Suppressor macrophage (primary cell): ENCODE measurements around the gene CASP3.
"Not testable (repeated sequence)": the region's sequence is repeated elsewhere in the genome, so short reads cannot be mapped to it uniquely, and the experiment has no call there.

Source experiments
- DNase-seq, 4 experiments: peaks; one replicate each; pipeline ENCODE4 v3.0.0-alpha.2; 2020 to 2022

The CASP3 gene

DNA sequence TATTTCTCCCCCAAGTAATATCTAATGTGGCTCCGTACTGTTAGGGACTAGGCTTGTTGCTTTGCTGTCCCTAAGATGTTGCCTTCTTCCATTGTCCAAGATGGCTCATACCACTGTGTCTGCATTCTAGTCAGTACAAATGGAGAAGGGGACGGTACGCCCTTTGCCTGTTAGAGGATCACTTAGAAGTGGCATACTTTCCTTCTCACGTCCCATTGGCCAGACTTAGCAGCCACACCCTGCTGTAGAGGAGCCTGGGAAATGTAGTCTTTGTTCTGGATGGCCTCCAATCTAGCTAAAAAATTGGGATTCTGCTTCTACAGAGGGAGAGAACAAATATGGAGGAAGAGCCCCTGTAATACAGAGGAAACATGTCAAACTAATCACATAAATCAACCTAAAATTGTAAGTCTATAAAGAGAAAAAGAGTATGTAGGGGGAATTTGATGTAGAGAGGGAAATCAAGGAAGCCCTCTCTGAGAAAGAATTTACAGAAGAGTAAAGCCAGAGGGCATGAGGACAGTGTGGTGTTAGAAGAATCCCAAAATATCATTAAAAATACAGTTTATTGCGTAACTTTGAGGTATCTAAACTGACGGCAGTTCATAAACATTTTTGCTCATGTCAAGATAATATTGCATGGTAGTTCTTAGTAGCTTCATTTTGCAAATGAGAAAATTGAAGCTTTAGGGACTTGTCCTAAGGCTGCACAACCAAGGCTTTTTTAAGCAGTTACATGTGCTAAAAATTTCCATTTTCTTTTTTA lies 15.4 kb upstream of the CASP3 start:
- DNase-seq = peak in 3 of 4 experiments; percentile 18 to 32 (median 29)

GRCh38 chr4:184662236-184662635 lies 13.0 kb upstream of the CASP3 start:
- DNase-seq = peak in 2 of 4 experiments; percentile 39 to 59

DNA sequence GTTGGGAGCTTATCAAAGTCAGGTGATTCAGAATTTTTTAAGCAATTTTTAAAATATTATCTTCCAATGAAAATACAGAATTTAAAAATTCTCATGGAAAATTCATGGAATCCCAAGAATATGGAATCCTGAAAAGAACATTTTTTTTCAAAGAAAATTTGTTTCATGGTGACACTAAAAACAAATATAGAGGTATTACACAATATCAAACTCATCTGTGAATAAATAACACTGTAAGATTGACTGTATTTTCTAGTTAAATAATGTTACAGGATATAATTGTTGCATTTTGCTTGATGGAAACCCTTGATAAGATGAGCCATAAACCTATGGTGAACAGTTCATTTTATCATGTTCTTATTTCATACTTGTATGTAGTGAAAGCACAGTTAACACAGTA lies 11.7 kb upstream of the CASP3 start:
- no peak for DNase-seq

- not testable (repeated sequence) for DNase-seq
Observed at GRCh38 chr4:184657820-184658219, 8.6 kb upstream of the CASP3 start.

GRCh38 chr4:184657144-184657543 lies 7.9 kb upstream of the CASP3 start:
- peak in 1 of 4 experiments; percentile 26 for DNase-seq

GRCh38 chr4:184655889-184656869 lies 6.9 kb upstream of the CASP3 start:
- DNase-seq = peak in 1 of 4 experiments; percentile 16

GRCh38 chr4:184653650-184654049 lies 4.4 kb upstream of the CASP3 start:
- DNase-seq = no peak

- DNase-seq = not testable (repeated sequence)
Observed at GRCh38 chr4:184652681-184653080, 3.4 kb upstream of the CASP3 start.

DNA sequence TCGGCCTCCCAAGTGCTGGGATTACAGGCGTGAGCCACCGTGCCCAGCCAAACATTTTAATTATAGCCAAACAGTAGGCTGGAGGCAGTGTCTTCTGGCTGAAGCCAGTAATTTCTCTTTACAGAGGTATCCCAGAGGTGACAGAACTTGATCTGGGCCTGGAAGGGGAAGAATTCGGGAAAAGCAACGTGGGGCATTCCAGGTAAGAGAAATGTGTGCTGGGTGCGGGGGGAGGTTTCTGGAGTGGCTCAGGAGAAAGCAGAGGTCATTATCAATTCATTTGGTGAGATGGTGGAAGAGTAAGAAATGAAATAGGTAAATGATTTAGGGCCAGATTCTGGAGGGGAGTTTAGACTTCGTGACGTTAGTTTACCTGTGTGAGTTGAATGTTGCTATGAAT lies 2.7 kb upstream of the CASP3 start:
- DNase-seq = no peak

- peak; percentile 43 to 64 (median 56) for DNase-seq
Observed at GRCh38 chr4:184649971-184650855, 966 bp upstream of the CASP3 start.

GRCh38 chr4:184648313-184649025 lies 778 bp downstream of the CASP3 start:
- peak; percentile 59 to 85 (median 73) for DNase-seq

DNA sequence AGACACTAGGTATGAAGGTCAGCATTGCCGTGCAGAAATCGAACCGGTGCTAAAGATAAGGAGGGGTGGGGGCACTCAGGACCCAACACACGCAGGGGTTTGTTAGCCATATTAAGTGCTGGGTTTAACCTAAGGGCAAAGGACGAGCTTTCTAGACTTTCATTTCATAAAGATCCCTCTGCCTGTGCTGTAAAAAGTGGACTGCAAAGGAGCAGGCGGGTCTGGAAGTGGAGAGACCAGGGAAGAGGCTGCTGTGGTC lies 1.3 kb downstream of the CASP3 start:
- DNase-seq = no peak

- no peak for DNase-seq
Observed at GRCh38 chr4:184647266-184648053, 1.8 kb downstream of the CASP3 start.

GRCh38 chr4:184645904-184646610 lies 3.2 kb downstream of the CASP3 start:
- no peak for DNase-seq

DNA sequence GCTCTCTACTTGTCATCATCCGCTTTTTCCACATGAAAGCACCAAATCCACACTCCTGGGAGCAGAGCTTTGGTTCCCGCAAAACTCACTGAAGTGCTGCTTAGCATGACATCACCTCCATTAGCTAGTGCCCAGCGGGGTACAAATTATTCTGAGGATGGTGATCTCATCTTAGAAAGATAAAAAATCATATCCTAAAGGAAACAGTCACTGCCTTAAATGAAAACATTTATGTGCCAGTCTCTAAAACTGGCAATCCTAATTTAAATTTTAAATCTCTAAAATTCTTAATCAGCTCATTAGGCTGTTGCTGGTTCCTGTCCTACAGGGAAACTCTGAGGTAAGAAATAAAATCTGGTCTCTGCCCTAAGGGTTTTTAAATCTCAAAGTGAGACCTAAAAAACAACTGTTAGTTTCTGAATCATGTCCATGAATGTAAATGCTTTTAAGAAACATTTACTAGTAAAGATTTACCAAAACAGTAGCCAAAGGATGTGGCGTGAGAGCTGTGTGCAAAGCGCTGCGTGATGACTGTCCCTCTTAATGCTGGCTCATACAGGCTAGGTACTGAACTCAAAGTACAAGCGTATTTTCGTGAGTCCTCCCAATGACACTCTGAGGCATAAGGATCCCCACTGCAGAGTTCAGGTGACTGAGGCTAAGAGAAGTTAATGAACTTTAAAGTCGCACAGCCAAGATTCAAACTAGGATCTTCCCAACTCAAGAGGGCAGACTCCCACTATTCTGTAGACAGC lies 4.5 kb downstream of the CASP3 start:
- no peak for DNase-seq

- DNase-seq = no peak
Observed at GRCh38 chr4:184643731-184644130, 5.5 kb downstream of the CASP3 start.

- DNase-seq = no peak
Observed at GRCh38 chr4:184641451-184641850, 7.8 kb downstream of the CASP3 start.

- DNase-seq = no peak
Observed at GRCh38 chr4:184641022-184641421, 8.2 kb downstream of the CASP3 start.

DNA sequence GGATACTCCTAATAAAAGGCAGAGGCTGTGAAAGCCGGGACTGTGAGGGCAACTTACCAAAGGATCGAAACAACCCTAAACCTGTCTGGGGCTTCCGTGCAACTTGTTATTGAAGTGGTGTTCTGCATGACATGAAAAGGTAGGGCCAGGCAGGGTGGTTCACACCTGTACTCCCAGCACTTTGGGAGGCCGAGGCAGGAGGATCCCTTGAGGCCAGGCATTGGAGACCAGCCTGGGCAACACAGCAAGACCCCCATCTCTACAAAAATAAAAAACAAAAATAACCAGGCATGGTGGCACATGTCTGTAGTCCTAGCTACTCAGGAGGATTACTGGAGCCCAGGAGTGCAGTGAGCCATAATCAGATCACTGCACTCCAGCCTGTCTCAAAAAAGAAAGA lies 12.3 kb downstream of the CASP3 start:
- no peak for DNase-seq

DNA sequence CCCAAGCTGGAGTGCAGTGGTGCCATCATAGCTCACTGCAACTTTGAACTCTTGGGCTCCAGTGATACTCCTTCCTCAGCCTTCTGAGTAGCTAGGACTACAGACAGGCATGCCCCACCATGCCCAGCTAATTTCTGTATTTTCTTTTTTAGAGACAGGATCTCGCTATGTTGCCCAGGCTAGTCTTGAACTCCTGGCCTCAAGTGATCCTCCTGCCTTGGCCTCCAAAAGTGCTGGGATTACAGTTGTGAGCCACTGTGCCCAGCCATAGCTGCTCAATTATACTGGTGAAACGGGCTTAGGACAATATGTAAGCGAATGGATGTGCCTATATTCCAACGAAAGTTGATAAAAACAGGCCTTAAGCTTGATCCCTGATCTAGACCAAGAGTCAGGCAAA lies 13.1 kb downstream of the CASP3 start:
- DNase-seq = no peak
